Astrocyte of the cerebellum (primary cell): Measurements from ENCODE around the gene EZH2.

ENCODE experiments used
- DNase-seq: peaks from one replicate; pipeline ENCODE4 v3.0.0-alpha.2; 2011; ENCODE audit warnings: low read depth
- H3K4me3 ChIP-seq: 2 replicates; pipeline ENCODE4 v1.5.1; 2011; ENCODE audit warnings: mild to moderate bottlenecking, low read depth, low read length, moderate library complexity
- in situ Hi-C: cut with HindIII; loops from 2 replicates; pipeline ENCODE4 v1.10.0; 2017; ENCODE audit warnings: low sequenced_read_pairs
- TF ChIP-seq, protein P1 (sequence below): IDR thresholded peaks from 2 replicates; pipeline ENCODE4 v1.5.1; 2012; ENCODE audit warnings: low read length, low read depth, moderate library complexity, mild to moderate bottlenecking; ENCODE audit errors: missing control alignments

The EZH2 gene

DNA sequence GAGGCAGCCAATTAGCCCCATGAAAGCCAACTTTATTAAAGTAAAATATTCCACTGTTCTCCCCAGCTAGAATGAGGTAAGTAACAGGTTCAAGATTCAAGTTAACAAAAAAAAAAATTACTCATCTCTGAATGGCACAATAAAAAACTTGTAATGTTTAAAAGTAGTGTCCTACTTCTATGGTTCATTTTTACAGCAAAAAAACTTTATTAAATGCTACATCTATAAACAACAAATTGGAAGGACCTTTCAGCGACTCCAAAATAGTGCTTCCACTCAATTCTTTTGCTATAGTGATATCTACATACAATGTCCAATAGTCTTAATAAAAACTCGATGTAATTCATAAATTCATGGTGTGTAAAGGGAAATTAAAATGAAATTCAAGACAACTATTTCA lies 59.2 kb downstream of the EZH2 start:
- no peak for DNase-seq
- TF ChIP-seq, protein P1, sequence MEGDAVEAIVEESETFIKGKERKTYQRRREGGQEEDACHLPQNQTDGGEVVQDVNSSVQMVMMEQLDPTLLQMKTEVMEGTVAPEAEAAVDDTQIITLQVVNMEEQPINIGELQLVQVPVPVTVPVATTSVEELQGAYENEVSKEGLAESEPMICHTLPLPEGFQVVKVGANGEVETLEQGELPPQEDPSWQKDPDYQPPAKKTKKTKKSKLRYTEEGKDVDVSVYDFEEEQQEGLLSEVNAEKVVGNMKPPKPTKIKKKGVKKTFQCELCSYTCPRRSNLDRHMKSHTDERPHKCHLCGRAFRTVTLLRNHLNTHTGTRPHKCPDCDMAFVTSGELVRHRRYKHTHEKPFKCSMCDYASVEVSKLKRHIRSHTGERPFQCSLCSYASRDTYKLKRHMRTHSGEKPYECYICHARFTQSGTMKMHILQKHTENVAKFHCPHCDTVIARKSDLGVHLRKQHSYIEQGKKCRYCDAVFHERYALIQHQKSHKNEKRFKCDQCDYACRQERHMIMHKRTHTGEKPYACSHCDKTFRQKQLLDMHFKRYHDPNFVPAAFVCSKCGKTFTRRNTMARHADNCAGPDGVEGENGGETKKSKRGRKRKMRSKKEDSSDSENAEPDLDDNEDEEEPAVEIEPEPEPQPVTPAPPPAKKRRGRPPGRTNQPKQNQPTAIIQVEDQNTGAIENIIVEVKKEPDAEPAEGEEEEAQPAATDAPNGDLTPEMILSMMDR, result no peak
- H3K4me3 ChIP-seq, result no peak overlapping the region
- in situ Hi-C loops, result no loop called here

DNA sequence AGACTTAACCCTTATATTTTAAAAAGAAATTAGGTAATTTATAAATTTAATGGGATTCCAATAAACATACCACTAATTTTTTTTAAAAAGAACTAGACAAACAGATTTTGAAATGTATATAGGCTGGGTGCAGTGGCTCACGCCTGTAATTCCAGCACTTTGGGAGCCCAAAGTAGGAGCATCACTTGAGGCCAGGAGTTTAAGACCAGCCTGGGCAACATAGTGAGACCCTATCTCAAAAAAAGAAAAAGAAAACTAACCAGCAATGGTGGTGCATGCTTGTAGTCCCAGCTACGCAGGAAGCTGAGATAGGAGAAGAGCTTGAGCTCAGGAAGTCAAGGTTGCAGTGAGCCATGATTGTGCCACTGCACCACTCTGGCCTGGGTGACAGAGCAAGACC lies 62.7 kb downstream of the EZH2 start:
- in situ Hi-C loops, result no loop called here
- H3K4me3 ChIP-seq, result no peak overlapping the region
- TF ChIP-seq, protein P1, result no peak
- DNase-seq, result no peak

DNA sequence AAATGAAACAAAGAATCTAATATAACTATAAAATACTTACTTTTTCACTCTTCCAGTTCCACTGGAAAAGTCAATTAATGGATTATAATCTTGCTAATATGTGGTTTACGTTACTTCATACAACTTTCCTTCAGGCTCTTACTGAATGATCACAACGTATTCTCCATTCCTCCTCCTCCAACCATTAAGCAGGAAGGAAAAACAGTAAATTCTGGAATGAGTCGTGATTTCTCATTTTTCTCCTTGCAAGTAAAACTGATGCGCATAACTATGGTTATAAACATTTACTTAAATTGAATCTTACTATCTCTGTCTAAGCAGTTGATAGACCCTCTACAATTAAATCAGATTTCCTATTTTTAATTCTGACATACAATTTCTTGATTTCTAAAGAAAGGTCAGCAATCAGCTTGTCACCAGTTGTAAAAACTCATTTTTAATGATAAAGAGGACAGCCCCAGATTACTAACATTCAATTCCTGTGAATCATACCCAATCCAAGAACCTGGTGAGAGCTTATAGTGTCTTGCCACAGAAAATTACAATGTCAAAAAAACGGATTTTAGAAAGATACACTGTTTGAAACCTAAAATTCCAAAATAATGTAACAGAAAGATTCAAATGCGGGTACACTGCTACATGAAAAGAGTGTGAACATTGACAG lies 64.3 kb downstream of the EZH2 start:
- in situ Hi-C loops, result no loop called here

DNA sequence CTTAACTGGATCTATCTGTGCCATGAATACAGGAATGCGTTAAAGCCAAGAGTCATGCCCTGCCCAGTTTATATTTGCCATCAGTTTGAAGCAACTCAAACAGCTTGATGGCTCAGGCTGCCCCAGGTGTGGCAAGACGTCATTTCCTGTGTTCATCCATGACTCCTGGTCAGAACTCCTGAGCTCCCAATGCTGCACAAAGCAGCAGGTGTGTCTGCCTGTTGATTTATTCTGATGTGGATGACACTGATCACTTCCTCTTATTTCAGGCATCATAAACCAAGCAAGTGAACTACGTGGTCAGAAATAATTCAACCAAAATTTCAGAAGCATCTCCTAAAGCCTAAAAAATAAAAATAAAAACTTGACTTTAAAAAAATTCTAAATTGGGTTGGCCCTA lies 68.5 kb downstream of the EZH2 start:
- no peak for DNase-seq
- H3K4me3 ChIP-seq, result no peak overlapping the region
- in situ Hi-C loops, result no loop called here
- TF ChIP-seq, protein P1, result no peak

More for the DNA sequence above, 64.3 kb downstream of the EZH2 start:
- peak; percentile 4 for DNase-seq
- TF ChIP-seq, protein P1, result no peak
- H3K4me3 ChIP-seq, result no peak overlapping the region

DNA sequence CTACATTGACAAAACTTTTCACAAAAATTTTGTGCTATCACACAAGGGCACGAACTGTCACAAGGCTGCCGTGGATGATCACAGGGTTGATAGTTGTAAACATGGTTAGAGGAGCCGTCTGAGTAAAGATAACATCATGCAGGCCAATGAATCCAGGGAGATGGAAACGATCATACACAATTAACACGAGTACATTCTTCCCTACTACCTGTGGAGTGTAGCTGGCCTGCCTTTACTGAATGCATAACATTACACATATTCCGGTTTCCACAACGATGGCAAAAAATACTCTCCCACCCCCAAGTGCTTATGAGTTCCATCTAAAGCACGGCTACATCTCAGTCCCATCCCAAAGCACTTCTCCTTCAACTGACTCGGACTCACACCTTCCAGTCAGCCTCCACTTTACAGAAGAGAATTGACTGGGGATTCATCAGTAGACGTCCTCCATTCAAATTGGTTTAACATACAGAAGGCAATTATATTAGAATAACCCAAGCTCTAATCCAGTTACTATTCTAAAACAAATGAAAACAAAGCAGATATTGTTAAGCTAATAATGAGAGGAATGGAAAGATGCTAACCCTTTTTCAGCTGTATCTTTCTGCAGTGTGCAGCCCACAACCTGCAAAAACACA lies 69.0 kb downstream of the EZH2 start:
- no peak for DNase-seq
- no peak overlapping the region for H3K4me3 ChIP-seq
- TF ChIP-seq, protein P1, result no peak
- in situ Hi-C loops, result no loop called here

DNA sequence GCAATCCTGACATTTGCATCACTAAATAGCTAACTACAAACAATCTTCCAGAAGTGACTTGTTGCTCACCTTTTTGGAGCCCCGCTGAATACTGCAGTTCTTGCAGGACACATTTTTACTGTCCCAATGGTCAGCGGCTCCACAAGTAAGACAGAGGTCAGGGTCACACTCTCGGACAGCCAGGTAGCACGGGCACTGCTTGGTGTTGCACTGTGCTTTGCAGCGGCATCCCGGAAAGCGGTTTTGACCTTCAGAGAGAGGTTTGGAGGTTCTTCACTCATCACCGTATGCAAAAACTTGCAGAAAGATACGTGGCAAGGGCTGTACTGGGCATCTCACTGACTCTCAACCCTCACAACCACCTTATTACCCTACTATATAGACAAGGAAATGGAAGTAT lies 70.2 kb downstream of the EZH2 start:
- in situ Hi-C loops, result no loop called here
- TF ChIP-seq, protein P1, result no peak
- H3K4me3 ChIP-seq, result no peak overlapping the region
- DNase-seq, result no peak
